HUES48 (cell line): ENCODE measurements around the gene IQSEC1.

Source experiments
- H3K27ac ChIP-seq: one replicate; pipeline ENCODE4 v1.7.0; 2013; ENCODE audit warnings: low read depth, low read length, inconsistent platforms
- H3K27me3 ChIP-seq: 2 replicates; pipeline ENCODE4 v1.6.1; 2013; ENCODE audit warnings: mild to moderate bottlenecking, low read length; ENCODE audit not compliant: control insufficient read depth, insufficient read depth
- H3K36me3 ChIP-seq: 2 replicates; pipeline ENCODE4 v1.6.1; 2013; ENCODE audit warnings: low read length; ENCODE audit not compliant: control insufficient read depth, insufficient read depth
- H3K4me1 ChIP-seq: 2 replicates; pipeline ENCODE4 v1.6.1; 2013; ENCODE audit warnings: mild to moderate bottlenecking, low read length; ENCODE audit not compliant: control insufficient read depth, insufficient read depth
- H3K4me3 ChIP-seq: 2 replicates; pipeline ENCODE4 v1.5.1; 2013; ENCODE audit warnings: mild to moderate bottlenecking, low read depth, low read length
- H3K9ac ChIP-seq: 2 replicates; pipeline ENCODE4 v1.6.1; 2013; ENCODE audit warnings: mild to moderate bottlenecking, low read depth, low read length, moderate library complexity
- H3K9me3 ChIP-seq: 2 replicates; pipeline ENCODE4 v1.6.1; 2013; ENCODE audit warnings: low read length; ENCODE audit not compliant: control insufficient read depth, insufficient read depth

The IQSEC1 gene

DNA sequence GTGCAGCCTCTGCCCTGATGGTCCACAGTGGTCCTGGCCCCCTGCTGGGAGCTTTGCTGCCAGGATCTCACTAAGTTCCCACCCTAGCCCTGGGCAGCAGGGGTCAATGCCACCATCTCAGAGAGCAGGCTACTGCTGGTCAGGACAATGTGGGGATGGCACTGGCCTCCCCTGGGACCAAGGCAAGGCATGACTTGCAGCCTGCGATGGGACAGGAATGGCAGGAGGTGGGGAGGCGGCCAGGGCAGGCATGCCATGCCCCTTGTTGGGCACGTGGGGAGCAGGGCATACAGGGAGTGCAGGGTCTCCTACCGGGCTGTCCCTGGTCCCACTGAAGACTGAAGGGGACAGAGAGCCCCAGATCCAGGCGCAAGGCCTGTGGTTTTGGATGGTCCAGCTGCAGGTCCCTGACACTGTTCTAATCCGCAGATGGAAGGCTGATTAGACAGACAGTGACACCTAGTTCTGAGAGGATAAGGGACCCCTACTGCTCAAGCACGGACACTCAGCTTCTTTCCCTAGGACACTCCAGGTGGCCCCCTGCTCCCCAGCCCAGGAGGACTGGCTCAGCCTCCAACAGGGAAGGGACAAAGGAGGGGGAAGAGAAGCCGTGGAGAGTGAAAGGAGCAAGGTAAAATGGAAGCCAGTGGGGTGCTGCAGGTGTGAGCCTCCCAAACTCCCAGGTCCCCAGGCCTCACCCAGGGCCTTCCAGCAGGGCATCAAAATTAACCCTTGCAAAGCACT, 162.7 kb downstream of the IQSEC1 start:
- no peaks in the 10 kb centered on the region for H3K4me1 ChIP-seq
- no peak overlapping the region for H3K27ac ChIP-seq
- no peaks in the 10 kb centered on the region for H3K27me3 ChIP-seq
- H3K4me3 ChIP-seq, result no peak overlapping the region
- H3K36me3 ChIP-seq, result peaks cover 68% of the 10 kb centered on the region
- H3K9ac ChIP-seq, result no peak overlapping the region
- H3K9me3 ChIP-seq, result peaks cover 4% of the 10 kb centered on the region; the same call in 1 of the 2 replicates

DNA sequence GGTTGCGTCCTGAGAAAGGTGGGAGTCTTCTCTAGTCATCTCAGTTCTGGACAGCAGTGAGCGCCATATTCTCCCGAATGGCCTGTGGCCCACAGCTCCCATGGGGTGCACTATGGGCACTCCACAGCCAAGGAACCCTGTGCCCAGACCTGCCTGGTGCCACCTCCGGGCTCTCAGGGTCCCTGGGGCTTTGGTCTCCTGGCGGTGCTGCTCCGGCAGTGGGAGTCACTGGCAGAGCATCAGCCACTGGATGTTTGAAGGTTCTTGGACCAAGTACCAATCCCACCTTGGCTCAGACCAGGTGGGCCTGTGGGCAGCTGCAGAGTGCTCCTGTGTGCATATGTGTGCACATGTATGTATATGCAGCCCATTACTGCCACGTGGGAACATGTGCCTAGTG, 163.5 kb downstream of the IQSEC1 start:
- Histone ChIP-seq H3K9ac (no peak overlapping the region), H3K4me3 (no peak overlapping the region), H3K27ac (no peak overlapping the region), H3K36me3 (peaks cover 73% of the 10 kb centered on the region), H3K4me1 (no peaks in the 10 kb centered on the region), H3K27me3 (no peaks in the 10 kb centered on the region), H3K9me3 (peaks cover 4% of the 10 kb centered on the region; the same call in 1 of the 2 replicates)

DNA sequence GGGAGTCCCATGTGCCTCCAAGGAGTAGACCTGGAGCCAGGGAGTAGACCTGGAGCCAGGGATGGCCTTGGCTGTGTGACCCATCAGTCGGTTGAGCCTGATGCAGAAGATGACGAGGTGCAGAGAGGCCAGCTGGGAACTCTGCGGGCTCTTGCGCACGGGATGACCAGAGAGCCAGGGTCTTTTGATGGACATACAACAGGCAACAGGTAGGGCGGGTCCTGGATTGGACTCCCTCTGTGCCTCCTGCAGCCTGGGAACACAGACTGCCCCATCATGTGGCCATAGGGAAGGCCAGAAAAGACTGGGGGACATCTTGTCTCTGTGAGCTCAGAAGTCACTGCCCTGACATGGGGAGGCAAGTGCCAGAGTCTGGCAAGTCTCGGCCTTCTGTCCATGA, 164.4 kb downstream of the IQSEC1 start:
- H3K9me3 ChIP-seq, result peaks cover 4% of the 10 kb centered on the region; the same call in 1 of the 2 replicates
- no peaks in the 10 kb centered on the region for H3K27me3 ChIP-seq
- H3K9ac ChIP-seq, result no peak overlapping the region
- no peak overlapping the region for H3K4me3 ChIP-seq
- no peak overlapping the region for H3K27ac ChIP-seq
- H3K4me1 ChIP-seq, result no peaks in the 10 kb centered on the region
- H3K36me3 ChIP-seq, result peaks cover 73% of the 10 kb centered on the region

DNA sequence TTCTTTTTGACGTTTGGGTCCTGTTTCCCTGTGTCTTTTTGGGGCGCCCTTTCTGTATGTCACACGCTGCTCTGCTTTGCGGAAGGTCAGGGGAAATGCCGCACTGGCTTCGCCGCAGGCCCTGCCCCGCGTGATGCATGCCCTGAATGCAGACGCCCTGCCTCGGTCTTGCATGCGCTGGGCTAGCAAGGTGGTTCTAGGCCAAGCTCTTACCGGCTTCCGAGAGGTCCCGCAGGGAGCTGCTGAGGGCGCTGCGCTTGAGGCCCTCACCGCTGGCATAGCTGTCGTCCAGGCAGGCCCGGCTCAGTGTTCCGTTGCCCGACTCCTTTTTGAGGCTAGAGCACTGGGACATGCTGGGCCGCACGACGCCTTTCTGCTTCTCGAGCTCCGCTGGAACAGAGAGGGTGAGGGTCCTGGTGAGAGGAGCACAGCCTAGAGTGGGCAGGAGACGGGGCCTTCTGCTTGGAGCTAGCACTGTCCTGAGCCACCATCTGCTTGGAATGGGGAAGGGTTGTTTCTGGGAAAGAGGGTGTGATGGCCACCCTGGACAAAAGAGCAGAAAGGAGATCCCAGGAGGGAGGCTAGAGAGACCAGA, 165.0 kb downstream of the IQSEC1 start:
- Histone ChIP-seq H3K9ac (no peak overlapping the region), H3K9me3 (peaks cover 4% of the 10 kb centered on the region; the same call in 1 of the 2 replicates), H3K4me3 (no peak overlapping the region), H3K27me3 (no peaks in the 10 kb centered on the region), H3K4me1 (no peaks in the 10 kb centered on the region), H3K36me3 (peaks cover 71% of the 10 kb centered on the region), H3K27ac (no peak overlapping the region)

- Histone ChIP-seq H3K4me3 (no peak overlapping the region), H3K36me3 (peaks cover 66% of the 10 kb centered on the region), H3K4me1 (no peaks in the 10 kb centered on the region), H3K9ac (no peak overlapping the region), H3K27me3 (no peaks in the 10 kb centered on the region), H3K9me3 (no peaks in the 10 kb centered on the region; the same call in 1 of the 2 replicates), H3K27ac (no peak overlapping the region)
Measured at GRCh38 chr3:12907729-12908128, 165.5 kb downstream of the IQSEC1 start.

- H3K27ac ChIP-seq, result no peak overlapping the region
- H3K4me1 ChIP-seq, result no peaks in the 10 kb centered on the region
- H3K9me3 ChIP-seq, result no peaks in the 10 kb centered on the region
- peaks cover 64% of the 10 kb centered on the region for H3K36me3 ChIP-seq
- no peaks in the 10 kb centered on the region for H3K27me3 ChIP-seq
- H3K9ac ChIP-seq, result no peak overlapping the region
- no peak overlapping the region for H3K4me3 ChIP-seq
Measured at GRCh38 chr3:12907296-12907695, 165.9 kb downstream of the IQSEC1 start.

DNA sequence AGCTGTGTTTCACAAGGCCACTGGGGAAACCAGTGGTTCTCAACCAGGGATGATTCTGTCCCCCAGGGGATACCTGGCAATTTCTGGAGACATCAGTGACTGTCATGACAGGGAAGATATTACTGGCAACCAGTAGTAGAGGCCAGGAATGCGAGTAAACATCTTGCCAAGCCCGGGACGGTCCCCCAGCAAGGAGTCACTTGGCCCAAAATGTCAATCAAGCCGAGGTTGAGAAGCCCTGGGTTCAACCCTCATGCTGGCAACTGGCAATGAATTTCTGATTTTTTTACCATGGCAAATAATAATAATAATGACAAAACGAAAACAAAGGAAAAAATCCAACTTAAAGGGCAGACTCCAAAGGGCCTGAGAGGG, 166.3 kb downstream of the IQSEC1 start:
- Histone ChIP-seq H3K27me3 (no peaks in the 10 kb centered on the region), H3K9ac (no peak overlapping the region), H3K36me3 (peaks cover 60% of the 10 kb centered on the region), H3K4me3 (no peak overlapping the region), H3K4me1 (no peaks in the 10 kb centered on the region), H3K9me3 (no peaks in the 10 kb centered on the region), H3K27ac (no peak overlapping the region)

DNA sequence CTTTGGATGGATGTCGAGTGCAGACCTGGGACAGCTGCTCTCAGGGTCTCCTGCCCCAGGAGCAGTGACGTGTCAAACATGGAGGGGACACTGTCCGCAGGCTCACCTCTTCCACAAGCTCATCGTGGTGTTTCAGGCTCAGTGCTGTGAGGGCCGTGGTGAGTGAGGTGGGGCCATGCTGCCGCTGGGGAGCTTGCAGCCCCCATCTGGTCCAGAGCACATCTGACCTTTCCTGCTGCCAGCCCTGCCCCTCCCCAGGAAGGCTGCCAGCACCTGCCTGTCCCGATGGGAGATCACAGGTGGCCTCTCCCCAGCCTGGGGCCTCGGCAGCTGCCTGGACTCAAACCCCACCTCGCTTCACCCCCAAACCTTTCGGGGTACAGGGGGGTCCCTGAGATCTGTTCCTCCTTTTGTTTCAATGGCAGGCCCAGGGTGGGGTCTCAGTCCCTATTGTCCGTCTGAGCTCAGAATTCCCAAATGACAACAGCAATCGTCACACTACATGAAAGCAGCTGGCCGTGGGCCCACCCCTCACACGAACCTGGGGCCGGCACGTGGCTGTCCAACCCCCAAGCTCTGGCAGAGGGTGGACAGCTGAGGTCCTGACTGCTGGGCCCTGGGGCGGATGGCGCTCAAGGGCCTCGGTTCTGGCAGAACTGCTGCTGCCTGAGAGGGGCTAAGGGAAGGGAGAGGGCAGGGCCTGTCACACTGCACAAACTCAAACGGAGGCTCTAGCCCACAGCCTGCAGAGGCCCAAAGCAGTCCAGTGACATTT, 166.9 kb downstream of the IQSEC1 start:
- no peak overlapping the region for H3K27ac ChIP-seq
- no peaks in the 10 kb centered on the region for H3K4me1 ChIP-seq
- H3K27me3 ChIP-seq, result no peaks in the 10 kb centered on the region
- no peak overlapping the region for H3K9ac ChIP-seq
- H3K9me3 ChIP-seq, result no peaks in the 10 kb centered on the region
- peaks cover 54% of the 10 kb centered on the region for H3K36me3 ChIP-seq
- no peak overlapping the region for H3K4me3 ChIP-seq

GRCh38 chr3:12905316-12906071, 167.7 kb downstream of the IQSEC1 start:
- H3K9ac ChIP-seq, result no peak overlapping the region
- no peaks in the 10 kb centered on the region for H3K27me3 ChIP-seq
- H3K4me3 ChIP-seq, result no peak overlapping the region
- no peaks in the 10 kb centered on the region for H3K9me3 ChIP-seq
- peaks cover 47% of the 10 kb centered on the region for H3K36me3 ChIP-seq
- no peaks in the 10 kb centered on the region for H3K4me1 ChIP-seq
- H3K27ac ChIP-seq, result no peak overlapping the region

GRCh38 chr3:12904951-12905315, 168.3 kb downstream of the IQSEC1 start:
- H3K4me3 ChIP-seq, result no peak overlapping the region
- peaks cover 44% of the 10 kb centered on the region for H3K36me3 ChIP-seq
- no peaks in the 10 kb centered on the region for H3K4me1 ChIP-seq
- H3K27me3 ChIP-seq, result no peaks in the 10 kb centered on the region
- no peak overlapping the region for H3K27ac ChIP-seq
- H3K9ac ChIP-seq, result no peak overlapping the region
- no peaks in the 10 kb centered on the region for H3K9me3 ChIP-seq
